Measurements from ENCODE around the gene UBE3A. TPM values are rescaled to one million over a fixed set of nuclear protein-coding genes. Genes with fewer than 3 reads are reported as not detected.

Gene UBE3A
- total RNA-seq, 1 donor from 2014 or later, result 102 TPM

DNA sequence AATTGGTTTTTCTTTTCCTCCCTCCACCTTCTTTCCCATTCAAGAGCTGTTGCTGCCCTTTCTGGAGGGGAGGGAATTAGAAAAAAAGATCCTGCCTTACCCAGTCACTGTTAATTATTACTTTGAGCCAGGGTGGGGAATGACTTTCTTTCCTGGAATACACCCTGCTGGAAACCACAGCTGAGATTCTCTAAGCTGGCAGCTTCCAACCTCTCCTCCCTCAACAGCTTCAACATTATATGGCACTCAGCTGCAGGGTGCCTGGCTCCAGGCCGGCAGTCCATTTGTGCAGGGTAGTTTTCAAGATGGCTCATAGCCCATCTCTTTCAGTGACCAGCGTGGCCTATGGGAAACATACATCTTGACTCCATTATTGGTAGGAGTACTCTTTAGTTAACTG, 105.8 kb downstream of the UBE3A start:
- no peak overlapping the region for H3K27ac Mint-ChIP-seq (ENCODE audit: unreplicated experiment)
- no peak for FAIRE-seq
- Histone ChIP-seq H3K4me2 (ENCODE audit: low read length) (no peak overlapping the region), H3K4me1 (ENCODE audit: insufficient read depth, low read length) (no peaks in the 10 kb centered on the region), H3K79me2 (ENCODE audit: insufficient read depth, low read length) (peaks cover 3% of the 10 kb centered on the region), H2AFZ (ENCODE audit: low read depth, low read length) (no peak overlapping the region), H3K36me3 (ENCODE audit: insufficient read depth, low read length) (peaks cover 7% of the 10 kb centered on the region), H3K4me3 (ENCODE audit: insufficient read depth, low read depth, low read length) (no peak overlapping the region), H3K27ac (ENCODE audit: low read depth, low read length) (no peak overlapping the region), H3K9me3 (ENCODE audit: insufficient read depth, low read depth, low read length) (no peaks in the 10 kb centered on the region), H3K9ac (ENCODE audit: low read length) (no peak overlapping the region), H3K27me3 (ENCODE audit: insufficient read depth, low read length) (no peaks in the 10 kb centered on the region), H4K20me1 (ENCODE audit: insufficient read depth, low read length) (no peaks in the 10 kb centered on the region)
- no peaks in the 10 kb centered on the region for H3K27me3 Mint-ChIP-seq (ENCODE audit: low read depth, unreplicated experiment)
- H3K4me1 Mint-ChIP-seq (ENCODE audit: low read depth, unreplicated experiment), result peaks cover 16% of the 10 kb centered on the region
- H3K9me3 Mint-ChIP-seq (ENCODE audit: unreplicated experiment), result peaks cover 4% of the 10 kb centered on the region
- peak; percentile 5 for DNase-seq (ENCODE audit: low read depth)
- peaks cover 28% of the 10 kb centered on the region for H3K36me3 Mint-ChIP-seq (ENCODE audit: low read depth, unreplicated experiment)
- TF ChIP-seq CTCF (IDR thresholded peaks at IDR 0.05; ENCODE audit: insufficient read depth, low read depth, low read length), result no peak
- no peak for TF ChIP-seq EZH2 (IDR thresholded peaks at IDR 0.05; ENCODE audit: insufficient read depth, low read length)
- H3K4me3 Mint-ChIP-seq (ENCODE audit: unreplicated experiment), result no peak overlapping the region

DNA sequence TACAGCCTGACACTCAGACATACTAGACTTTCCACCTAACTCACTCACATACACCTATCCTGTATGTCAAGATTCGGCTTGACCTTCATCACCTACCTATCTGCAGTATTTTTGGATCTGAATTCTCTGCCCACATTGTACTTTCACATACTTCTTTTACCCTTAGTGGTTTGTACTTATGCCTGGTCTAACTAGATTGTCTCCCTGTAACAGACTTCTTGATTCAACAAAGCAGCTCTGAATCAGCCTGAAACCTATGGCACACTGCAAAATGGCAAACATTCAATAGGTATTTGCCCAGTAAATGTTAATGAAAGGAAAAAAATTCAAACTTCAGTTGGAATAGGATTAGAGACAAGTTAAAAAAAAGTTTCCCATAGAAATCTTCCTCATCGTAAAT, 106.5 kb downstream of the UBE3A start:
- Mint-ChIP-seq H3K4me1 (ENCODE audit: low read depth, unreplicated experiment) (peaks cover 18% of the 10 kb centered on the region), H3K27ac (ENCODE audit: unreplicated experiment) (no peak overlapping the region), H3K27me3 (ENCODE audit: low read depth, unreplicated experiment) (no peaks in the 10 kb centered on the region), H3K9me3 (ENCODE audit: unreplicated experiment) (peaks cover 4% of the 10 kb centered on the region), H3K36me3 (ENCODE audit: low read depth, unreplicated experiment) (peaks cover 28% of the 10 kb centered on the region), H3K4me3 (ENCODE audit: unreplicated experiment) (no peak overlapping the region)
- no peak for FAIRE-seq
- Histone ChIP-seq H3K4me2 (ENCODE audit: low read length) (no peak overlapping the region), H3K4me3 (ENCODE audit: insufficient read depth, low read depth, low read length) (no peak overlapping the region), H3K9ac (ENCODE audit: low read length) (no peak overlapping the region), H3K27me3 (ENCODE audit: insufficient read depth, low read length) (no peaks in the 10 kb centered on the region), H3K9me3 (ENCODE audit: insufficient read depth, low read depth, low read length) (no peaks in the 10 kb centered on the region), H3K79me2 (ENCODE audit: insufficient read depth, low read length) (peaks cover 3% of the 10 kb centered on the region), H3K4me1 (ENCODE audit: insufficient read depth, low read length) (no peaks in the 10 kb centered on the region), H3K36me3 (ENCODE audit: insufficient read depth, low read length) (peaks cover 5% of the 10 kb centered on the region), H3K27ac (ENCODE audit: low read depth, low read length) (no peak overlapping the region), H2AFZ (ENCODE audit: low read depth, low read length) (no peak overlapping the region), H4K20me1 (ENCODE audit: insufficient read depth, low read length) (no peaks in the 10 kb centered on the region)
- no peak for DNase-seq (ENCODE audit: low read depth)
- TF ChIP-seq EZH2 (IDR thresholded peaks at IDR 0.05; ENCODE audit: insufficient read depth, low read length) (no peak), CTCF (IDR thresholded peaks at IDR 0.05; ENCODE audit: insufficient read depth, low read depth, low read length) (no peak)

GRCh38 chr15:25331860-25332259, 107.0 kb downstream of the UBE3A start:
- no peak for TF ChIP-seq CTCF (IDR thresholded peaks at IDR 0.05; ENCODE audit: insufficient read depth, low read depth, low read length)
- no peak for TF ChIP-seq EZH2 (IDR thresholded peaks at IDR 0.05; ENCODE audit: insufficient read depth, low read length)
- Mint-ChIP-seq H3K4me3 (ENCODE audit: unreplicated experiment) (no peak overlapping the region), H3K27me3 (ENCODE audit: low read depth, unreplicated experiment) (no peaks in the 10 kb centered on the region), H3K4me1 (ENCODE audit: low read depth, unreplicated experiment) (peaks cover 18% of the 10 kb centered on the region), H3K36me3 (ENCODE audit: low read depth, unreplicated experiment) (peaks cover 30% of the 10 kb centered on the region), H3K27ac (ENCODE audit: unreplicated experiment) (no peak overlapping the region), H3K9me3 (ENCODE audit: unreplicated experiment) (peaks cover 4% of the 10 kb centered on the region)
- Histone ChIP-seq H3K4me2 (ENCODE audit: low read length) (no peak overlapping the region), H3K36me3 (ENCODE audit: insufficient read depth, low read length) (peaks cover 5% of the 10 kb centered on the region), H4K20me1 (ENCODE audit: insufficient read depth, low read length) (no peaks in the 10 kb centered on the region), H3K27ac (ENCODE audit: low read depth, low read length) (no peak overlapping the region), H3K27me3 (ENCODE audit: insufficient read depth, low read length) (no peaks in the 10 kb centered on the region), H3K4me3 (ENCODE audit: insufficient read depth, low read depth, low read length) (no peak overlapping the region), H2AFZ (ENCODE audit: low read depth, low read length) (no peak overlapping the region), H3K4me1 (ENCODE audit: insufficient read depth, low read length) (no peaks in the 10 kb centered on the region), H3K79me2 (ENCODE audit: insufficient read depth, low read length) (peaks cover 3% of the 10 kb centered on the region), H3K9ac (ENCODE audit: low read length) (no peak overlapping the region), H3K9me3 (ENCODE audit: insufficient read depth, low read depth, low read length) (no peaks in the 10 kb centered on the region)
- no peak for FAIRE-seq
- DNase-seq (ENCODE audit: low read depth), result no peak

Measured in astrocyte (in vitro differentiated cells and primary cell).